Psoas muscle (tissue), 8 donors: ENCODE measurements around the gene ARHGAP30. TPM values are rescaled to one million over a fixed set of nuclear protein-coding genes. Genes with fewer than 3 reads are reported as not detected.

ENCODE experiments used
- ATAC-seq, 4 donors: fragments of 200-7000 bp; cut with Tn5 transposase; one replicate each; pipeline ENCODE4 v1.9.1; 2020; ENCODE audit warnings: moderate library complexity in 3 of 4, mild to moderate bottlenecking in 2 of 4
- DNase-seq, 2 donors: peaks; one replicate each; pipeline ENCODE4 v3.0.0-alpha.2; 2020
- H3K27ac ChIP-seq: fragments of 200-600 bp; one replicate; pipeline ENCODE4 v1.8.0; 2022
- H3K27me3 ChIP-seq, 3 donors: fragments of 200-600 bp in 1 of 3; one replicate each; pipeline versions ENCODE4 v1.6.1 to v1.8.0; 2013 to 2022; ENCODE audit warnings: low read length in 2 of 3, mild to moderate bottlenecking in 2 of 3, moderate library complexity in 1 of 3; ENCODE audit not compliant: insufficient read depth in 3 of 3
- H3K36me3 ChIP-seq, 2 donors: fragments of 200-600 bp in 1 of 2; one replicate each; pipeline versions ENCODE4 v1.6.1 to v1.8.0; 2013 to 2022; ENCODE audit warnings: low read depth in 1 of 2, mild to moderate bottlenecking in 1 of 2, moderate library complexity in 1 of 2; ENCODE audit not compliant: insufficient read depth in 1 of 2
- H3K4me1 ChIP-seq: fragments of 200-600 bp; one replicate; pipeline ENCODE4 v1.8.0; 2022
- H3K4me3 ChIP-seq: fragments of 200-600 bp; one replicate; pipeline ENCODE4 v1.8.0; 2022; ENCODE audit warnings: mild to moderate bottlenecking
- H3K9me3 ChIP-seq: fragments of 200-600 bp; one replicate; pipeline ENCODE4 v1.8.0; 2022
- WGBS, 3 donors: extraction: QIAGEN DNeasy Blood & Tissue Kit; methylation state at CpG; one replicate each; pipeline versions ENCODE4 v1.1.6 to v1.1.7; 2013; 5-methylcytosine and 5-hydroxymethylcytosine counted together
- intact Hi-C, 2 donors: fragments of 100-400 bp; cut with DNase I; formaldehyde crosslinking; loops; one replicate each; pipeline versions ENCODE4 v1.11.0 to v1.14.2; 2022
- polyA plus RNA-seq, 3 donors: library from polyadenylated mRNA; stranded (reverse); fragments of 200-250 nt; gene quantifications; one replicate each; pipeline ENCODE4 v1.2.3, GENCODE V29; 2013
- total RNA-seq, 4 donors: library from RNA; stranded (reverse); fragmentation: NEBNext Ultra II Directional in 2 of 4; extraction: Animal tissue kit (Norgen Biotek cat#: 25700) in 2 of 4; gene quantifications; one replicate each; pipeline versions ENCODE4 v1.2.1 to v1.2.4, GENCODE V29; 2021 to 2023
- TF ChIP-seq, protein P1 (sequence below): fragments of 200-600 bp; IDR thresholded peaks from one replicate; pipeline ENCODE4 v1.8.0; 2022; ENCODE audit warnings: antibody characterized with exemption
- donor health status: healthy with polysubstance abuse.
- donor health status: DM: no; HTN: no; CAD: no; lungs with moderate emphysema.
- donor health status: Bipolar disorder and iron deficiency.
- donor health status: healthy.
- donor health status: DM: yes; HTN: yes; CAD: no.
- donor health status: DM: no; HTN: no; CAD: no.
- donor health status: DM: no; HTN: no; CAD: no.
- donor health status: DM: yes; HTN: yes; CAD: no.

ARHGAP30 gene
- total and polyA plus RNA-seq, 7 donors: 0.44 to 3.3 (median 1.6) TPM

DNA sequence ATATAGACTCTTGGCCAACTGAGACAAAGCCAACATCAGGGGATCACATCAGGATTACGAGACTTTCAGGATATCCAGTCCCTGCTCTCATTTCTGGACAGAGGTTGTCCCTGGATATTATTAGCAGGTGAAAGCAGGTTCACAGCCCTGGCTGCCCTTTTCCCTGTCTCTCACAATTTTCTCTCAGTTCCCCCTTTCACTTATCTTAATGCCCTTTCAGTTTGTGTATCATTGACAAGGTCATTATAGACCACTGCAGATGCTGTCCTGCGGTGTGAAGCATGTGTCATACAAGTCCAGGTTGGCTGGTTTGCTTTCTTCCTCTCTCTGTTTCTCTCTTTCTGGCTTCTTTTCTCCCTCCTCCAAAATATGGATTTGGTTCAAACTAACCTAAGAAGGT lies 26.3 kb upstream of the ARHGAP30 start:
- no peak overlapping the region for H3K27ac ChIP-seq
- DNase-seq (peak in 1 of 2 donors; percentile 7), ATAC-seq (no peak)
- no peaks in the 10 kb centered on the region for H3K9me3 ChIP-seq
- no peaks in the 10 kb centered on the region for H3K27me3 ChIP-seq
- TF ChIP-seq, protein P1, sequence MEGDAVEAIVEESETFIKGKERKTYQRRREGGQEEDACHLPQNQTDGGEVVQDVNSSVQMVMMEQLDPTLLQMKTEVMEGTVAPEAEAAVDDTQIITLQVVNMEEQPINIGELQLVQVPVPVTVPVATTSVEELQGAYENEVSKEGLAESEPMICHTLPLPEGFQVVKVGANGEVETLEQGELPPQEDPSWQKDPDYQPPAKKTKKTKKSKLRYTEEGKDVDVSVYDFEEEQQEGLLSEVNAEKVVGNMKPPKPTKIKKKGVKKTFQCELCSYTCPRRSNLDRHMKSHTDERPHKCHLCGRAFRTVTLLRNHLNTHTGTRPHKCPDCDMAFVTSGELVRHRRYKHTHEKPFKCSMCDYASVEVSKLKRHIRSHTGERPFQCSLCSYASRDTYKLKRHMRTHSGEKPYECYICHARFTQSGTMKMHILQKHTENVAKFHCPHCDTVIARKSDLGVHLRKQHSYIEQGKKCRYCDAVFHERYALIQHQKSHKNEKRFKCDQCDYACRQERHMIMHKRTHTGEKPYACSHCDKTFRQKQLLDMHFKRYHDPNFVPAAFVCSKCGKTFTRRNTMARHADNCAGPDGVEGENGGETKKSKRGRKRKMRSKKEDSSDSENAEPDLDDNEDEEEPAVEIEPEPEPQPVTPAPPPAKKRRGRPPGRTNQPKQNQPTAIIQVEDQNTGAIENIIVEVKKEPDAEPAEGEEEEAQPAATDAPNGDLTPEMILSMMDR: no peak
- peaks cover 7% of the 10 kb centered on the region for H3K4me1 ChIP-seq
- no peak overlapping the region for H3K4me3 ChIP-seq
- peaks cover 6 to 21% of the 10 kb centered on the region in 2 donors for H3K36me3 ChIP-seq
- WGBS, 3 donors: 92 to 93% (median 92%) methylated on average over 2 of the region's 2 CpGs
- intact Hi-C loops: loop anchor here (2.0 to 10.0 kb wide), 4 partner anchors 54 to 371 kb away; no protein-coding TSS in a partner anchor

DNA sequence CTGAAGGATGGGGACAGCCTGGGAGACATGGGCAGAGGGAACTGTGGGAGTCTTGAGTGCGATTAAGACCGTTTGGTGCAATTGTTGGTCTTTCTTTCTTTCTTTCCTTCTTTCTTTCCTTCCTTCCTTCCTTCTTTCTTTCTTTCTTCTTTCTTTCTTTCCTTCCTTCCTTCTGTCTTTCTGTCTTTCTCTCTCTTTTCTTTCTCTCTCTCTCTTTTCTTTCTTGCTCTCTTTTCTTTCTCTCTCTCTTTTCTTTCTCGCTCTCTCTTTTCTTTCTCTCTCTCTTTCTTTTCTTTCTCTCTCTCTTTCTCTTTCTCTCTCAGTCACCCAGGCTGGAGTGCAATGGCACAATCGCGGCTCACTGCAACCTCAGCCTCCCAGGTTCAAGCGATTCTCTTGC lies 25.5 kb upstream of the ARHGAP30 start:
- no peak overlapping the region for H3K27ac ChIP-seq
- H3K9me3 ChIP-seq: no peaks in the 10 kb centered on the region
- 91 to 95% (median 93%) methylated on average over 6 of the region's 6 CpGs for WGBS, 3 donors
- no peak for ATAC-seq
- no peak overlapping the region for H3K4me3 ChIP-seq
- TF ChIP-seq, protein P1: no peak
- intact Hi-C loops: loop anchor here (5.0 to 10.0 kb wide), 3 partner anchors 53 to 370 kb away; no protein-coding TSS in a partner anchor
- no peaks in the 10 kb centered on the region for H3K27me3 ChIP-seq
- peak in 1 of 2 donors; percentile 2 for DNase-seq
- H3K36me3 ChIP-seq: peaks cover 6 to 13% of the 10 kb centered on the region in 2 donors
- H3K4me1 ChIP-seq: peaks cover 7% of the 10 kb centered on the region

DNA sequence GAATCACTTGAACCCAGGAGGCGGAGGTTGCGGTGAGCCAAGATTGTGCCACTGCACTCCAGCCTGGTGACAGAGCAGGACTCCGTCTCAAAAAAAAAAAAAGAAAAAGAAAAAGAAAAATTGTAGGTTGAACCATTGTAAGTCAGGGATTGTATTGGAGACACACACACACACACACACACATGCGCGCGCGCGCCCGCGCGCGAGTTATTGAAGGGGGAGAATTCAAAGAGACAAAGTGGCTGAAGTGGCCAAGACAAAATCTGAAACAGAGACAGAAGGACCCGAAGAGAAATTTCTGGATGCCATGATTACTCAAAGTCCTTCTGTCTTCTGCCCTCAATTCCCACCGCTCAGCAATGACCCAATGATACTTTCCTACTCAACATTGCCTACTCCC lies 24.8 kb upstream of the ARHGAP30 start:
- intact Hi-C loops: loop anchor here (10.0 kb wide), 2 partner anchors 260 to 370 kb away; no protein-coding TSS in a partner anchor

DNA sequence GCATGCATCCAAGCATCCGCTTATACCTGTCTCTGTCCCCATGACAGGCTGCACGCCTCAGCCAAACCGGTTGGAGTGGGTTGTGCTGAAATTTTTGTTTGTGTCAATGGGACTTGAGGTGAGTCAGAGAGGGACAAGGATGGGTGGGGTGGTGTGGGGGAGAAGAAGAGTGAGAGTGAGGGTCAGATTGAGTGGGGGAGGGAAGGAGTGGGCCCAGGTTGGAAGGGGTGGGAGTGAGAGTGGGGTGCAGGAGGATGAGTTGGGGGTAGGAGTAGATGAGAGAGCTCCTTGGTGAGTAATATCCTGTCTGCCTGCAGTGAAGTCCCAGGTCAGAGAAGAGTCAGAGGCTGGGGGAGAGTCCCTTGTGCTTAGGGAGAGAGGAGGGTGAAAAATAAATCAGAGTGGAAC lies 22.9 kb upstream of the ARHGAP30 start:
- Histone ChIP-seq H3K4me3 (no peak overlapping the region), H3K36me3 (no peaks in the 10 kb centered on the region), H3K27me3 (no peaks in the 10 kb centered on the region), H3K27ac (no peak overlapping the region), H3K4me1 (peaks cover 7% of the 10 kb centered on the region), H3K9me3 (no peaks in the 10 kb centered on the region)
- DNase-seq: peak in 1 of 2 donors; percentile 16
- intact Hi-C loops: loop anchor here (10.0 kb wide), 2 partner anchors 258 to 368 kb away; no protein-coding TSS in a partner anchor
- WGBS, 3 donors: 80 to 90% (median 86%) methylated on average over 3 of the region's 3 CpGs
- ATAC-seq: no peak
- TF ChIP-seq, protein P1: no peak

More for the DNA sequence above, 24.8 kb upstream of the ARHGAP30 start:
- ATAC-seq (no peak), DNase-seq (no peak)
- TF ChIP-seq, protein P1: no peak
- Histone ChIP-seq H3K36me3 (peaks cover 0 to 5% of the 10 kb centered on the region in 2 donors), H3K4me1 (peaks cover 7% of the 10 kb centered on the region), H3K27ac (no peak overlapping the region), H3K4me3 (no peak overlapping the region), H3K27me3 (no peaks in the 10 kb centered on the region), H3K9me3 (no peaks in the 10 kb centered on the region)
- 89 to 99% (median 97%) methylated on average over 14 of the region's 14 CpGs for WGBS, 3 donors
